Measurements from ENCODE around the gene VANGL1.

Gene VANGL1

DNA sequence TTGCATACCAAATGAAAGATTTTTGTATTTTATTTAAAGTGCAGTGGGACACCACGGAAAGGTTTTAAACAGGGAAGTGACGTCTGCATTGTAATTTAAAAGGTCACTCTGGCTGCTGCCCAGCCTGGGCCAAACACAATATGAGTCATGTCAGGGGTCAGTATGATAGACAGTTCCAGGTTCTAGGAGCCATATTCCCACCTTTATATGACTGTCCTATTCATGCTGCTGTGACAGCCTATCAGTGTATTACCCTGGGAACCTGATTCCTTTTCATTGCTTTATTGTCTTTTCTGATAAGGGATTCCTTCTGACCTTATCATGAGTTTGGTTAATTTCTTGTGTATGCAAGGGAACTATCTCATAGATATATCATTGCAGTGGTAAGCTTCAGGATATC is 5.3 kb downstream of the VANGL1 start:
- FAIRE-seq = no peak

DNA sequence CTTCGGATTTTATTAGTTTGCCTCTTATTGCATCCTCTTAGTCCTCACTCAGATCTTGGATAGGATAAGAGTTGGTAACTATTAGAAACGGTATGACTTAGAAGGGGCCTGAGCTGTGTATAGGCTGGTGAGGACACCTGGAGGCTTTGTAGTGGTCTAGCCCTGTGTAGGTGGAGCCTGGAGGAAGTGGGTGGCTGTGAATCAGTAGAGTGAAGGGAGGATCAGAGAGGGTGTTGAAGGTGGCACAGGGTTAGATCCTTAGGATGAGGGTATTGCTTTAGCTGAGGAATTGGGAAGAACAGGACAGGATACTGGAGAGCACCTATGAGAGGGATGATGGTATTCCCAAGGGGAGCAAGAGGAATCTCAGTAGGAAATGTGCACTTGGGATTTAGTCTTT is 5.7 kb downstream of the VANGL1 start:
- FAIRE-seq = no peak

DNA sequence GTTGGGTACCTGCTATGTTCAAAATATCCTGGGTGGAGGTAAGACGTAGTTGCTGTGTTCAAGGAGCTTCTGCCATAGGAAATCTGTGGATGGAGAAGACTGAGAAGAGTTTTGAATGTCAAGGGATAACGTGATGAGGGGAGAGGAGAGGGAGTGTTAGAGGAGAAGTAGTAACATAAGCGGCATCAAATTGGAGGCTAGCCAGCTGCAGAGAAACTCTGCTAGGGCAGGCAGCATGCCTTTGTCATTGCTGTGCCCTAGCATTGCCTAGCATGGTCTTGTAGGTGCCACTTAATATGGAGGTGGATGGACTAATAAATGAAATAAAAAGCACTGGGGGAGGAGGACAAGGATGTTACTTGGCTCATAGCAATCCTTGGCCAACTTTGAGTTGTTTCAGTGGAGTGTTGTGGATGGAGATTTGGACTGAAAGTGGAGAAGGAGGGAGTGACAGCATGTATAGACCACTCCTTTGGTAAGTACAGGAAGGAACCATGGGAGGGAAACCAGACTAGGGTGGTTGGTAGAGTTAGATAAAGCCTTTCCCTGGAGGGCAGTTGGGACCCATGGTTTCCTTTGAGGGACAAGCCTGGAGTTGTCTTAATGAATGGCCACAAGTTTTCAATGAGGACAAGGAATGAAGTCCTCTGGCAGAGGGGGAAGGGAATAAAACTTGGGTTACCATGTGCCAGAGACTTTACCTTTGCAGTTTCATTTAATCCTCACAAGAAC is 6.3 kb downstream of the VANGL1 start:
- FAIRE-seq = no peak

DNA sequence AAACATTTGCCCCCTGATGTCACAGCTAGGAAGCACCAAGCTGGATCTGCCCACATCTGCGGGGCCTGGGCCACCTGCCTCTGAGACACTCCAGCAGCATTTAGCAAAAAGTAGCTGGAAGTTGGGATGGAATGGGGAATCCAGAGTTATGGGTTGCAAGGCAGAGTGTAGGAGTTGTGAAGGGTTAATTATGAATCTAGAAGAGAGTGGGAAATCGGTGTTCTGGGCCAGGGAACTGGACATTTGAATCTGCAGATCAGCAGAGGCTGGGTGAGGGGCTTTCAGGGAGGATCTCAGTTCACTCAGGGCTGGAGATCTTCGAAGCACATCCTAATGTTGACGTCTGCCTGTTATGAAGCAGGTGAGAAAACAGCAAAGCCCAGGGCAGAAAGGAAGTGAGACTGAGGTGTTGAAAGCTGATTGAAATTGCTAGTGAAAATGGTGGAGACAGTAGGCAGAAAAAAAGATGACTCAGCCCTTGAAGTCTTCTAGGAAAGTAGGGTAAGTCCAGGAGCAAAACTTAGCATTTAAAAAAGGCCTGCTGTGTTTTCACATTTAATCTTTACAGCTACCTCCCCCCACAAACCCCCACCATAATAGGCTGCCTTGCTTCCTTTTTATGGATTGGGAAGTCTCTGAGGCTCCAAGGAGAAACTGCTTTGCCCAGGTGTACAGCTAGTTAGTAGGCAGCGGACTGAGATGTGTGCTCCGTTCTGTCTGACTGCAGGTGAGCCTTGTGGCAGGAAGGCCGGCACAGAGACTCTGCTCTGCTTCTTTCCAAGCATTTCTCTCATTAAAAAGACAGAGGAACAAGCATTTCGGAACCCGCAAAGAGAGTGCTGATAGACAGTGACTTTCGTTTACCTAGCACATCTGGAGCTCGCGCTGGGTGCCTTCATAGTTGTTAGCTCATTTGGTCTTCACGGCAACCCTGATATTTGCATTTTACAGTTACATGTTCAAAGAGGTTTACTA is 7.2 kb downstream of the VANGL1 start:
- no peak for FAIRE-seq

DNA sequence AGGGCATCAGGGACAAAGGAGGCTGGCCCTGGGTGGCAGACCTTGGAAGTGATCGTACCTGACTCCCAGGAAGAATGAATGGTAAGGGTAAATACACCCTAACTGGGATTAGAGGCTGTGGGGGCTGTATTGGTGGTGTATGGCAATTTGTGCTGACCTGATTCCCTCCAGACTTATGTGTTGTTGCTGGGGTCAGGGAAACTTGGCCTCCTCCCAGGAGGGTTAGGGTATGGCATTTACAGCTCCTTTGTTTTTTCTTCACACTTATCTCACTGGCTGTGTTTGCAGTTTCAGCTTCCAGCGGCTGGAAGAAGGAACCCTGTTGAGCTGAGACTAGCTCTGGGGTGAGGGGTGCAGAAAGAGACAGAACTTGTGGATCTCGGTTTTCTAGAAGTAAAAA is 8.2 kb downstream of the VANGL1 start:
- no peak for FAIRE-seq

DNA sequence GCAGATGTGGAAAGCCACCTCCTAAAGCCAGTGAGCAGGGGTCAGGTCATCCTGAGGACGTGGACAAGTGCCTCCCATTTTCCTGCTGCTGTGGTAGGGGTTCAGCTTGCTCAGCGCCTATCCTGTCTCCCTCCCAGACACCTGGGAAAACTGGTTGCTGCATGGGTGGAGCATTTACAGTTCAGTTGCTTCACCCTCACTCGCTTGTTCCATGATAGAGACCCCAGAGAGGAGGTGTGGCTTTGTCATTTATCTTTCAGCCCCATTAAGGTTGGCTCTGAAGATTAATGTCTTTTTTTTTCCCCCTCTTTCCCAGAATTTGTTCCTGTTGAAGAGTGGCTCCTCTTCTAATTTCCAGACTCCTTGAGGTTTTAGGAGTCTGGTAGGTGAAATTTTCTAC is 9.2 kb downstream of the VANGL1 start:
- no peak for FAIRE-seq

DNA sequence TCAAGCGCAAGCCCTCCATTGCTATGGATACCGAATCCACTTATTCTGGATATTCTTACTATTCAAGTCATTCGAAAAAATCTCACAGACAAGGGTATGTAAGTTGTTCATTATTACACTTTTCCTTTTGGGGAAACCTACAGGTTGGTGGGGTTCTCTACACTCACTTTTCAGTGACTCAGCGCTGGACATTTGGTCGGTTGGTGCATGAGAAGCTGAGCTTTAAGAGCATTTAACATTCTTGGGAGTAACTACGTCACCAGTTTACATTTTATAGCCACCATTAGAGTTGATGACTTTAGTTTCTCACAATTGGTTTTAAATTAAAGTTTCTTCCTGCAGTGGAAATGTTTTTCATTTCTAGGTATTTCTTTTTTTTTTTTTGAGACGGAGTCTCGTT is 9.6 kb downstream of the VANGL1 start:
- no peak for FAIRE-seq

DNA sequence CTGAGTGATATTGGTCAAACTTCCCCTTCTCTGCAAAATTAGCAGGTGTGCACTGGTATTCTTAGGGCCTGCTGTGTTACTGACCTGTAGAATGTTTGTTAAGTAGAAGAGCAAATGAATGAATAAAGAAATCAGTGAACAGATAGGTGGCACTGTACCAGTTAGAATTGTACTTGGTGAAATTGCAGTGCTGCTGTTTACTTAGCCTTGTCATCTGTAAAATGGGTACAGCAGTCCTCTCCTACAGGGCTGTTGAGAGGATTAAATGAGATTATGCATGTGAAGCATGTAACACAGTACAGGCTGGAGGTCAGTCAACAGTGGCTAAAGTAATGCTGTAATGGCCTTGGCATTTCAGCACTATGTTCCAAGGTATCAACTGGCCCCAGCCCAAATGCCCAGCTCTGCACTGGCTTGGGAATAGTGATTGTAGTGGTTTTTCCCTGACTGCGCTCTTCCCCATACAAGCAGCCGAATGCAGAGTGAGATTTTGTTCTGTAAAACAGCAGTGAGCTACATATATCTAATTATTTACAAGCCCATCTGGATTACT is 10.5 kb downstream of the VANGL1 start:
- FAIRE-seq = no peak

DNA sequence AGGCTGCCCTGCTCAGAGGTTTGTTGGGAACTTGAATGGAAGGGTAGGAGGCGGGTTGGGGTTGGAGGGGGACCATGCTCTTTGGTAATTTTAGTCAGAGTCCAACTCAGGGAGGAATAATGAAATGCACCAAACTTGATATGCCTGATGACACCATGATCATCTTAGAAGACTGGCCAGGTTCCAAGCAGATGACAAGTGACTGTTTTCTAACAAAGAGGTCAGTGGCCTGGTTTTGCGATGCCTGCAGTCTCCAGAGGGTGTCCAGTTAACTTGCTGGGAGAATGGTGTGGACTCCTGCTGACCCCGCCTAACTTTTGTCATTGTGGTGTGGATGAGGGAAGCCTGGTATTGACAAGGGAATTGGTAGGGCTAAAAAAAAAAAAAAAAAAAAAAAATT is 12.4 kb downstream of the VANGL1 start:
- FAIRE-seq = no peak

DNA sequence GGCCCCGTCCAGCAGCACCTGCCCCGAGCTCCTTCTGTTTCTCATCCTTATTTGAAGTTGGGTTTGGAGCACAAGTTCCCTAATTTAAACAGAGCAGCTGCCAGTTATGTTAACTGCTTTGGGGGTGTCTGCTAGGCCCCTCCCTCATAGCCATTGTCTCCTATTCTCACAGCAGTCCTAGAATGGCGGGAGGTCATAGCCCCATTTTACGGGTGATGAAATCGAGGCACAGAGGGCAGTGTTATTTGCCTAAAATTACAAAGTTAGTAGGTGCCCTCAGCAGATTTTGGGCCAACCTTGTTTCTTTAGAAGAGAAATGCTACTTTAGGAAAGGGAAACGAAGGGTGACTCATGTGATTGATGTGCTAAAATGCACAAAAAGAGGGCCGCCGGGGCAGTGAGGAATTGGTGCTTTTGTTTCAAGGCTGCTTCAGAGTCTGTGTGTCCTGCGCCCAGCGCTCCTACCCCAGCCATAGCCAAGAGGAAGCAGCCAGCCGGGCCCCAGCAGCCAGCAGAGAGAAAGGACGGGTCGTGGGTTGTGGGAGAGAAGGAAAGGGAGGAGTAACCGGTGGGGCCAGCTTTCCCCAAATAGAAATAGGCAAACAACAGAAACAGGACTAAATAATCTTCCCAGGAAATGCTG is 13.0 kb downstream of the VANGL1 start:
- no peak for FAIRE-seq

DNA sequence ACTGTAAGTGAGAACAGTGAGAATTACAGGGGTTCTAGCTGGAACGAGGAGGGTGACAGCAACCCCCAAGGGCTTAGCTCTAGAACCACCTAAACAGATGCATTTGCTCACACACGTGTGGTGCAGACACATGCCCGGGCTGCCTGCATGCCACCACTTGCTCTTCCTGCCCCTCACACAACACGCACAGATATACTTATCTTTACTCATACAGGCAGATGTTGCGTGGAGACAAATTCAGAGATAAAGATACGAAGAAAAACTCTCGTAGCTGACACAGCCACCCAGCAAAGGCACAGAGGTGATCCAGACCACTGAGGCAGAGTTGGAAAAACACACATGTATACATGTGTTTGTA is 13.5 kb downstream of the VANGL1 start:
- no peak for FAIRE-seq

DNA sequence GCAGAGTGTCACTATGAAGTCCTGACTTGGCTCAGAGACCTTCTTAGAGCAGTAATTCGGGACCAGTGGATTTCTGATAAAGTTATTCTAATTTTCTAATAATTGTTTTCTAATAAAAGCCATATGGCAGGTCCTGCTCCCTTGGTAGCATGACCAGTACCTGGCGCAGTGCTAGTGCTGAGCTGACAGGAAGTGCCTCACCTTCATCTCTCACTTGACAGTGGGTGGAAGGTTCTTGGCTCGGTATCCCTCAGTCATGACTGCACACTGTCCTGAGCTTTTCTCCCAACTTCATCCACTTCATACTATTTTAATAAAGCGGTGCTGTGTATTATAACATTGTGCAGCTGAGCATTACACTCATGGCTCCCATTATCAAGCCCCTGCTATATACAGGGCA is 14.1 kb downstream of the VANGL1 start:
- FAIRE-seq = no peak

DNA sequence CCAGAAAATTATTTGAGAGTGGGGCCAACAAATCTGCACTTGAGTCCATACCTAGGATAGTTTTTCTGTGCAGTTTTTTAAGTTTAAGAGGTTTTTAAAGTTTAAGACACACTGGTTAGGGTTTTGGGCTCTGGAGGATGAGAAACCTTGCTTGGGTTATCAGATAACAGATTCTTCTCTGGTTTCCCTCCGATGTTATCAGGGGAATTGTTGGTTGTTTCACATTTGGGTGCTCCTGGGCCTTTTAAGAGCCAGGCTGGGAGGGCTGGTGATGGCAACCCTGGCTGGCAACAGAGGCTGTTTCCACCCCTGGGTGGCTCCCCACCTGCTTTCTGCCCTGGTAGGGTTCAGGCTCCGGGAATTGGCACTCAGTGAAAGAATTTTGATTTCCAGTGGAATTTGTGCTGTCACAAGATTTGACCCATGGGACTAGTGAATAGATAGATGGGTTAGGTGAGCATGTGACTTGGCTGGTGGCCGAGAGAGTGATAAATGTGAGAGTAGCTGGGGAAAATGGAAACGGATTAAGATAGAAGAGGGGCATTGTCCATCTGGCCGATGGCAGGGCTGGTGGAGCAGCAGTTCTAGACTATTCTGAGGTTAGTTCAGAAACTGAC is 14.8 kb downstream of the VANGL1 start:
- FAIRE-seq = no peak

DNA sequence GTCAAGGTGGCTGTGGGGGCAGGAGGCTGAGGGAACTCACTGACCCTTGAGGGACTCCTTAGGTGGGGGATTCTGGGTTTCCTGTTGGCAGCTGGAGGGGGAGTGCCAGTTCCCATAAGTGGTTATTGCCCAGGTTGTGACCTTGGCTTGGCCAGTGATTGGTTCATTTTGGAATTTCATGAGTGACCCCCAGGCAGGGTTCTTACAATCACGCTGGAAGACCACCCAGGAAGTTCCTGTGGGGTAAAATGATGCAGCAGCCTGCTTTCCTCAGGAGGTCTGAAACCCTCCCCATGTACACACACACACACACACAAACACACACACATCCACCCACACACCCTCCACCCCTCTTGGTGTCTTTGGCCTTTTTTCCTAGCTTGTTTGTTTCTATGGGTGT is 16.9 kb downstream of the VANGL1 start:
- no peak for FAIRE-seq

DNA sequence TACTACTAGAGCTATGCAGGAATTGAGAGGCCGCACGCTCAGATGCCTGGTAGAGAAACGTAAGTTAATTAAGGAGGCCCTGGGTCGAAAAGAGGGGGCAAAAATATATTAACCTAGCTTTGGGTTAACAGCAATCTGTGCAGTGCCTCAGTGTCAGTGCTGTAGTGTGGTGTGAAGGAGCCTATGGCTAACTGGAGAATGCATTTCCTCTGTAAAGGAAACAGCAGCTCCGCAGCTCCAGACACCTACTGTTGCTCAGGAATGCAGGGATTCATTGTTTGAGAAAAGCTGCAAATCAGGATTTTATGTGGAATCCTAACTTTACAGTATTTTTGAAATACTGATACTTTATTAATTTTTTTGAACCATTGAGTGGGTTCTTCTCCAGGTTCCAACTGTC is 18.4 kb downstream of the VANGL1 start:
- no peak for FAIRE-seq

DNA sequence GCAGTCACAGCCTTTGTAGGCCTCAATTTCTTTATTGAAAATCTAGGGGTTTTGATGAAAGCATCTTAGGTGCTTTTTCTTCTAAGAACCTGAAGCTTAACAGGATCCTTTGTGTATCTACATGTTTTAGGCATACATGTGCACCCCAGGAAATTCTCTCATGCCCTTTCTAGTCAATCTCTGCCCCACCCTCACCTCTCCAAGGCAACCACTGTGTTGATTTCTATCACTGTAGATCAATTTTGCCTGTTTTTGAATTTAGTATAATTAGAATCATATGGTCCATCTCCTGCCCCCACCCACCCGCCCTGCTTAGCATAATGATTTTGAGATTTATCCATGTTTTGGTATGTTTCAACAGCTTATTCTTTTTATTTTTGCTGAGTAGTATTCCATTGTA is 19.4 kb downstream of the VANGL1 start:
- FAIRE-seq = no peak

DNA sequence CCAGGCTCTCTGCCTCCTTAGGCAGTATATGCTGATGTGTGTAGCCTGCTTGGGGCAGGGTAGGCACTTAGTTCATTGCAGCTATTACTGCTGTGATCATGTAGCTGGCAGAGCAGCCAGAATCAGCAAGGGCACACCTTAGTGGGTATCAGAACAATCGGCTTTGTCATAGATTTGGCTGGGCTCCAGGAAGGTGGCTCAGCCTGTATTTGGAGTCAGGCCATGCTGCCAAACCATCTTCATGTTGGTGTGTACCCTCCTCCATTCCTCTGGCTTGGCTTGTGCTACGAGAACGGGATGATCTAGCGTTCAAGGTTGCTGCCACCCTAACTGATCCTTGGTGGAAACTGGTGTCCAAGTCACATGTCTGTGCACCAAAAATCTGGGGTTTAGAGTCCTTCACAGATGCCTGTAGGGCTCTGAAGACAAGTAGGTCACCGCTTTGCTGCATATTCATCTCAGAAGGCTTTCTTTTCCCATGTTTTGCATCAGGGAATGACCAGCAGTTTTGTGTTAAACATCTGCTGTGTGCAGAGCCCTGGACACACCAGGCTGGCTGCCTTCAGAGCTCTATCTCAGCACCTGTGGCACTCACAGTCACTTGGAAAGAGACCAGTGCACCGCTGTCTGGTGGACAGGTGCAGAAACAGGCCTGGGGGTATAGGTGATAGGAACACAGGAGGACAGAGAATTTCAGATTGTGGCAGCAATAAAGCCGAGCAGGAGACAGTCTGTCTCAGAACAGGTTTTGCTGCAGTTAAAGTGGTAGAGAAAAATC is 23.7 kb downstream of the VANGL1 start:
- FAIRE-seq = no peak

DNA sequence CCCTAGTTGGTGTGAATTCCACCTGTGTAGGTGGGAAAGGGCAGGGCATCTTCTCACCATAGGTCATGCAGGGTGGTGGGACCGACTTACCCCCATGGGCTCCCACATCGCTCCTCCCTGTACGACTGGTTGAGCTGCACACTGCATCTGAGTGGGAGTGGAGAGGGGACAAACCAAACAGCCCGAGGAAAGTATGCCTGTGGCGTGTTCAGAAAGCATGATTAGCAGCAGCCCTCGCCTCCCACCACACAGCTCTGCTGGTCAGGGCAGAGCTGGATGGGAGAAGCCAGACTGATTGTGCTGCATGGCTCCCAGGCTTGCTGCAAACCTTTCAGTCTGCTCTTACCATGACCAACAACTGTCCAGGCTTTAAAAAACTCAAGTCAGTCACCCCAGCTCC is 24.4 kb downstream of the VANGL1 start:
- no peak for FAIRE-seq

DNA sequence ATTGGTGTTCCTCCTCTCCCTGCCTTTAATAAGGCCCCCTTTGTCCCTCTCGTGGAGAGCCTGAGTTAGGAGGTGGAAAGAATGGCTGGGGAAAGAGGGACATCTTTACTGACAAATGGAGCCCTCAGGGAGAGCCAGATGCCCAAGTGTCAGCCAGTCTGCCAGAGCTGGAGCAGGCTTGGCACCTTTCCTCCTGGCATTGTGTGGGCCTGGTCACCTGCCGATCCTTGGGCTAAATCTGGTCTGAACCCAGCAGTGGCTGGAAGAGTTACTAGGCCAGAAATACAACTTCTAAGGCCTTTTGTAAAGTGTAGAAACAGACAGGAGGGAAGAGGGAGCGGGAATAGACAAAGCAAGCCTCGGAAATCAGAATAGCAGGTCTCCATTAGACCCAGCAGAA is 24.9 kb downstream of the VANGL1 start:
- no peak for FAIRE-seq

DNA sequence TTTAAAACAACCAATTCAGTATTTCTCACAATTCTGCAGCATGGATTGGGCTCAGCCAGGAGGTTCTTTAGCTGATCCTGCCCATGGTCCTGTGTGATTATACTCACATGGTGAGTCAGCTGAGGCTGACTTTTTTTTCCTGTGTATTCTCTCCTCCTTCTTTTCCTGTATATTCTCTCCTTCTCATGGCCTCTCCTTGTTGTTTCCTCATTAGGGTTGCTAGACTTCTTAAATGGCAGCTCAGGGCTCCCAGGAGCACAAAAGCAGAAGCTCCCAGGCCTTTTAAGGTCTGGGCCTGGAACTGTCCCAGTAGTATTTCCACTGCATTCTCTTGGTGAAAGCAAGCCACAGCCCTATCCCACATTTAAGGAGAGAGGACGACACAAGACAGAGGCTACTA is 26.8 kb downstream of the VANGL1 start:
- FAIRE-seq = no peak

DNA sequence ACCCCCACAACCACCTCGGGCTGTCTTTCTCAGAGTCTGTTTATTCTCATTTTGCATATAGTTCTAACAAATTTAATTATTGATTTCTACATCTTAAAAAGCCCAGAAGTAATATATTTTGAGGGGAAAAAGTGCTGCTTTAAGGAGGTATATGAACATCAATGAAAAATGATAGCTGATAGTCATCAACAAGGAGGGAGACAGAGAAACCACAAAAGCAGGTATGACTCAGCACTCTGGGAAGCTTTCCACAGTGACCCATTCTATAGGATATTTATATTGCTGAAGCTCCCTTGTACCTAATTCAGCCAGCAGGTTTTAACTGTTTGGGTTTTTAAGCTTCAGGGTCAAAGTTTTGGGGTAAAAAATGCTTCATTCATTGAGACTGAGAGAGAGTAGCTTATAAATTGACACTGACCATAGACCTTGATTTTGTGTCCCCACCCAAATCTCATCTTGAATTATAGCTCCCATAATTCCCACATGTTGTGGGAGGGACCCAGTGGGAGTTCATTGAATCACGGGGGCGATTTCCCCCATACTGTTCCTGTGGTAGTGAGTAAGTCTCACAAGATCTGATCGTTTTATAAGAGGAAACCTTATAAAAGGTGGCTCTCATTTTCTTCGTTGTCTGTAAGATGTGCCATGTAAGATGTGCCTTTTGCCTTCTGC is 27.4 kb downstream of the VANGL1 start:
- FAIRE-seq = no peak

DNA sequence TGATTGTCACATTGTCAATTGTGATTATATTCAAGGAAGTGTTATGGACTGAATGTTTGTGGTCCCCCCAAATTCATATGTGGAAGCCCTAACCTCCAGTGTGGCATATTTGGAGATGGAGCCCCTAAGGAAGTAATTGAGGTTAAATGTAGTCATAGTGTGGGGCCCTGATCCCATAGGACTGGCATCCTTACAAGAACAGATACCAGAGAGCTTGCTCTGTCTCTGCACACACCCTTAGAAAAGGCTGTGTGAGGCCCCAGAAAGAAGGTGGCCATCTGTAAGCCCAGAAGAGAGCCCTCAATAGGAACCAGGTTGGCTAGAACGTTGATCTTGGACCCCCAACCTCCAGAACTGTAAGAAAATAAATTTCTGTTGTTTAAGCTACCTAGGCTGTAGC is 28.1 kb downstream of the VANGL1 start:
- no peak for FAIRE-seq

All from colon (tissue), 2 donors.